H9 (cell line): ENCODE data around the gene CENPB. TPM values are rescaled to one million over a fixed set of nuclear protein-coding genes. Genes with fewer than 3 reads are reported as not detected.
A peak's percentile ranks its signal among the peaks of the same experiment; 100 is the strongest.

Source experiments
- DNase-seq: peaks from one replicate; pipeline ENCODE4 v3.0.0-alpha.2; 2017
- H2AFZ ChIP-seq: one replicate; pipeline ENCODE4 v1.6.1; 2013; ENCODE audit warnings: mild to moderate bottlenecking, low read length, control low read depth, moderate library complexity
- H2AK5ac ChIP-seq: 2 replicates; pipeline ENCODE4 v1.6.1; 2013; ENCODE audit warnings: low read length, control low read depth, mixed read lengths; ENCODE audit not compliant: insufficient read length
- H2BK120ac ChIP-seq: one replicate; pipeline ENCODE4 v1.6.1; 2013; ENCODE audit warnings: low read depth, mild to moderate bottlenecking, low read length, control low read depth, inconsistent platforms; ENCODE audit not compliant: poor library complexity, severe bottlenecking
- H2BK12ac ChIP-seq: 2 replicates; pipeline ENCODE4 v1.6.1; 2013; ENCODE audit warnings: low read length, control low read depth, mixed read lengths, low read depth; ENCODE audit not compliant: insufficient read length
- H2BK15ac ChIP-seq: 2 replicates; pipeline ENCODE4 v1.6.1; 2013; ENCODE audit warnings: low read depth, low read length, control low read depth
- H2BK20ac ChIP-seq: one replicate; pipeline ENCODE4 v1.6.1; 2013; ENCODE audit warnings: low read depth, mild to moderate bottlenecking, low read length, control low read depth, inconsistent platforms; ENCODE audit not compliant: poor library complexity, severe bottlenecking
- H2BK5ac ChIP-seq: 2 replicates; pipeline ENCODE4 v1.6.1; 2013; ENCODE audit warnings: low read length, control low read depth, mixed read lengths; ENCODE audit not compliant: insufficient read length
- H3K14ac ChIP-seq: 2 replicates; pipeline ENCODE4 v1.6.1; 2013; ENCODE audit warnings: low read length, control low read depth; ENCODE audit not compliant: insufficient read depth
- H3K18ac ChIP-seq: 2 replicates; pipeline ENCODE4 v1.6.1; 2013; ENCODE audit warnings: low read depth, mild to moderate bottlenecking, mixed read lengths, low read length, control low read depth; ENCODE audit not compliant: insufficient read length
- H3K23ac ChIP-seq: 2 replicates; pipeline ENCODE4 v1.6.1; 2013; ENCODE audit warnings: low read length, control low read depth, mixed read lengths, low read depth; ENCODE audit not compliant: insufficient read length
- H3K23me2 ChIP-seq: 2 replicates; pipeline ENCODE4 v1.6.1; 2013; ENCODE audit warnings: low read depth, mild to moderate bottlenecking, mixed read lengths, low read length, control low read depth; ENCODE audit not compliant: insufficient read length, poor library complexity, severe bottlenecking
- H3K27ac ChIP-seq: 2 replicates; pipeline ENCODE4 v1.5.1; 2013; ENCODE audit warnings: low read length, control low read depth, mixed read lengths, low read depth; ENCODE audit not compliant: insufficient read length
- H3K27me3 ChIP-seq: 2 replicates; pipeline ENCODE4 v1.6.1; 2013; ENCODE audit warnings: low read length, control low read depth, inconsistent platforms; ENCODE audit not compliant: insufficient read depth
- H3K4ac ChIP-seq: 2 replicates; pipeline ENCODE4 v1.6.1; 2013; ENCODE audit warnings: low read depth, mild to moderate bottlenecking, control low read depth, inconsistent platforms, low read length, moderate library complexity
- H3K4me1 ChIP-seq: 2 replicates; pipeline ENCODE4 v1.6.1; 2013; ENCODE audit warnings: low read length, control low read depth, inconsistent platforms; ENCODE audit not compliant: insufficient read depth
- H3K4me2 ChIP-seq: 2 replicates; pipeline ENCODE4 v1.6.1; 2013; ENCODE audit warnings: low read length, control low read depth, mixed read lengths; ENCODE audit not compliant: insufficient read length, insufficient read depth
- H3K56ac ChIP-seq: 2 replicates; pipeline ENCODE4 v1.6.1; 2013; ENCODE audit warnings: low read depth, mild to moderate bottlenecking, mixed read lengths, low read length, control low read depth; ENCODE audit not compliant: insufficient read length
- H3K79me1 ChIP-seq: 2 replicates; pipeline ENCODE4 v1.6.1; 2013; ENCODE audit warnings: low read depth, mild to moderate bottlenecking, moderate library complexity, low read length, control low read depth, inconsistent platforms; ENCODE audit not compliant: insufficient read depth, poor library complexity, severe bottlenecking
- H3K79me2 ChIP-seq: 2 replicates; pipeline ENCODE4 v1.6.1; 2013; ENCODE audit warnings: low read length, control low read depth, inconsistent platforms; ENCODE audit not compliant: insufficient read depth
- H3K9ac ChIP-seq: 2 replicates; pipeline ENCODE4 v1.6.1; 2013; ENCODE audit warnings: low read length, control low read depth, mixed read lengths; ENCODE audit not compliant: insufficient read length; ENCODE audit errors: extremely low read depth
- H3K9me3 ChIP-seq: one replicate; pipeline ENCODE4 v1.6.1; 2013; ENCODE audit warnings: low read depth, low read length, inconsistent platforms; ENCODE audit not compliant: control insufficient read depth
- H3T11ph ChIP-seq: one replicate; pipeline ENCODE4 v1.6.1; 2013; ENCODE audit warnings: mild to moderate bottlenecking, low read length, control low read depth, inconsistent platforms
- H4K20me1 ChIP-seq: one replicate; pipeline ENCODE4 v1.6.1; 2013; ENCODE audit not compliant: control insufficient read depth, insufficient read length, insufficient read depth
- H4K5ac ChIP-seq: 2 replicates; pipeline ENCODE4 v1.6.1; 2013; ENCODE audit warnings: low read depth, mild to moderate bottlenecking, mixed read lengths, low read length, control low read depth; ENCODE audit not compliant: insufficient read length
- H4K8ac ChIP-seq: replicated peaks from 2 replicates; pipeline ENCODE4 v1.6.1; 2013; ENCODE audit warnings: low read length, control low read depth, mixed read lengths, low read depth; ENCODE audit not compliant: insufficient read length
- H4K91ac ChIP-seq: 2 replicates; pipeline ENCODE4 v1.6.1; 2013; ENCODE audit warnings: low read depth, mild to moderate bottlenecking, moderate library complexity, mixed read lengths, low read length, control low read depth; ENCODE audit not compliant: insufficient read length
- H3K27ac Mint-ChIP-seq, 3 experiments: 2 replicates in 2 of 3; 3 replicates in 1 of 3; pipeline ENCODE4 v1.8.0; 2020 to 2021; ENCODE audit warnings: mixed read lengths in 3 of 3, mild to moderate bottlenecking in 1 of 3, moderate library complexity in 1 of 3
- H3K27me3 Mint-ChIP-seq: 2 replicates; pipeline ENCODE4 v1.8.0; 2021; ENCODE audit warnings: low read depth, mild to moderate bottlenecking, moderate library complexity, mixed read lengths
- H3K36me3 Mint-ChIP-seq, 3 experiments: 2 replicates in 2 of 3; 3 replicates in 1 of 3; pipeline ENCODE4 v1.8.0; 2020 to 2021; ENCODE audit warnings: low read depth in 3 of 3, mixed read lengths in 3 of 3; ENCODE audit not compliant: insufficient read depth in 1 of 3
- H3K4me1 Mint-ChIP-seq, 2 experiments: 2 replicates each; pipeline ENCODE4 v1.8.0; 2020; ENCODE audit warnings: mixed read lengths in 2 of 2
- H3K4me3 Mint-ChIP-seq, 2 experiments: 2 replicates in 1 of 2; 3 replicates in 1 of 2; pipeline ENCODE4 v1.8.0; 2020 to 2021; ENCODE audit warnings: mild to moderate bottlenecking in 2 of 2, mixed read lengths in 2 of 2, moderate library complexity in 1 of 2
- H3K9me3 Mint-ChIP-seq, 2 experiments: 2 replicates in 1 of 2; 3 replicates in 1 of 2; pipeline ENCODE4 v1.8.0; 2020; ENCODE audit warnings: mild to moderate bottlenecking in 2 of 2, mixed read lengths in 2 of 2, moderate library complexity in 1 of 2
- WGBS: extraction: QIAGEN DNeasy Blood & Tissue Kit; methylation state at CpG from one replicate; pipeline ENCODE4 v1.1.7; 2013; ENCODE audit warnings: missing lambda C conversion rate, low lambda C conversion rate, mixed read lengths; ENCODE audit not compliant: insufficient read length; ENCODE audit errors: extremely low coverage; 5-methylcytosine and 5-hydroxymethylcytosine counted together
- total RNA-seq: library from RNA; stranded (reverse); gene quantifications from 2 replicates; pipeline ENCODE4 v1.2.1, GENCODE V29; 2021
- TF ChIP-seq, protein P1 (sequence below): fragments of 200-600 bp; sonication (generic); conservative IDR thresholded peaks from 3 replicates; pipeline ENCODE4 v1.8.0; 2021; ENCODE audit warnings: antibody characterized with exemption, mild to moderate bottlenecking

CENPB gene
- total RNA-seq, 1 experiment from 2014 or later = 63.1 TPM

DNA sequence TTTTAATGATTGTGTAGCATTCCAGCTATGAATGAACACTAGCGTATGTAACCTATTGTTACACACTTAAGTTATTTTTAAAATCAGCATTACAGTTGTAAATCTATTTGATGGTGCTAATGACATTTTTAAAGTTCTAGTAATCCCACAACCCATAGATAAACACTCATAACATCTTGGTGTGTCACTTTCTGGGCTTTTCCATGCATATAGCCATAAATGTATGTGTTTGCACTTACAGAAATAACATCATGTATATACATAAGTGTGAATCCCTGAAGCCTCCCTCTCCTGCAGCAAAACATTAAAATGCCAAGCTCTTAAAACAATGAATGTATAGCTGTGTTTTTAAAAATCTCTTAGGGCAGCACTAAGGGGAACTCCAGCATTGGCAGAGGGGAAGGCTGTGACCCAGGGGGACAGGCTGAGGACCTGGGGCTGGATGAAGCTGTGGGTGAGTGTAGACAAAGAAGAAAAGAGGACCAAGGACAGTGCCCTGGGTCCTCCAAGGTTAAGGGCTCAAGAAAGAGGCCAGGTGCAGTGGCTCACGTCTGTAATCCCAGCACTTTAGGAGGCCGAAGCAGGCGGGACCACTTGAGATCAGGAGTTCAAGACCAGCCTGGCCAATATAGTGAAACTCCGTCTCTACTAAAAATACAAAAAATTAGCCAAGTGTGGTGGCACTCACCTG is 929 bp upstream of the CENPB start:
- Histone ChIP-seq H2BK120ac (no peak overlapping the region), H2AK5ac (no peak overlapping the region), H4K20me1 (no peaks in the 10 kb centered on the region), H2AFZ (no peak overlapping the region), H4K91ac (no peak overlapping the region), H4K5ac (no peak overlapping the region), H3K9me3 (no peaks in the 10 kb centered on the region), H3K23me2 (peaks cover 7% of the 10 kb centered on the region), H2BK12ac (no peak overlapping the region), H3K79me2 (no peaks in the 10 kb centered on the region), H3K4ac (no peak overlapping the region), H3K23ac (no peak overlapping the region), H3K56ac (no peak overlapping the region), H3K14ac (no peak overlapping the region), H2BK15ac (no peak overlapping the region), H3K27ac (no peak overlapping the region), H2BK5ac (no peak overlapping the region), H3K79me1 (no peaks in the 10 kb centered on the region), H3K4me2 (peak overlapping the region; percentile 57), H3T11ph (no peak overlapping the region), H2BK20ac (no peak overlapping the region), H3K18ac (no peak overlapping the region), H3K4me1 (no peaks in the 10 kb centered on the region), H3K27me3 (no peaks in the 10 kb centered on the region), H4K8ac (no peak overlapping the region), H3K9ac (no peak overlapping the region)
- no CpG with 5 or more reads among the region's 5 CpGs for WGBS
- no peaks in the 10 kb centered on the region for H3K9me3 Mint-ChIP-seq
- TF ChIP-seq, protein P1, sequence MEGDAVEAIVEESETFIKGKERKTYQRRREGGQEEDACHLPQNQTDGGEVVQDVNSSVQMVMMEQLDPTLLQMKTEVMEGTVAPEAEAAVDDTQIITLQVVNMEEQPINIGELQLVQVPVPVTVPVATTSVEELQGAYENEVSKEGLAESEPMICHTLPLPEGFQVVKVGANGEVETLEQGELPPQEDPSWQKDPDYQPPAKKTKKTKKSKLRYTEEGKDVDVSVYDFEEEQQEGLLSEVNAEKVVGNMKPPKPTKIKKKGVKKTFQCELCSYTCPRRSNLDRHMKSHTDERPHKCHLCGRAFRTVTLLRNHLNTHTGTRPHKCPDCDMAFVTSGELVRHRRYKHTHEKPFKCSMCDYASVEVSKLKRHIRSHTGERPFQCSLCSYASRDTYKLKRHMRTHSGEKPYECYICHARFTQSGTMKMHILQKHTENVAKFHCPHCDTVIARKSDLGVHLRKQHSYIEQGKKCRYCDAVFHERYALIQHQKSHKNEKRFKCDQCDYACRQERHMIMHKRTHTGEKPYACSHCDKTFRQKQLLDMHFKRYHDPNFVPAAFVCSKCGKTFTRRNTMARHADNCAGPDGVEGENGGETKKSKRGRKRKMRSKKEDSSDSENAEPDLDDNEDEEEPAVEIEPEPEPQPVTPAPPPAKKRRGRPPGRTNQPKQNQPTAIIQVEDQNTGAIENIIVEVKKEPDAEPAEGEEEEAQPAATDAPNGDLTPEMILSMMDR = no peak
- peak overlapping the region; percentile 48 to 62; a peak in 4 of 5 replicates for H3K4me3 Mint-ChIP-seq
- peaks cover 5 to 12% (median 8%) of the 10 kb centered on the region in 3 experiments; a peak in 6 of 7 replicates for H3K36me3 Mint-ChIP-seq
- H3K4me1 Mint-ChIP-seq = peaks cover 15 to 18% of the 10 kb centered on the region in 2 experiments
- H3K27ac Mint-ChIP-seq = no peak overlapping the region
- DNase-seq = no peak
- H3K27me3 Mint-ChIP-seq = peaks cover 31% of the 10 kb centered on the region
